ENCODE data around the gene DNAH8.

Gene DNAH8

DNA sequence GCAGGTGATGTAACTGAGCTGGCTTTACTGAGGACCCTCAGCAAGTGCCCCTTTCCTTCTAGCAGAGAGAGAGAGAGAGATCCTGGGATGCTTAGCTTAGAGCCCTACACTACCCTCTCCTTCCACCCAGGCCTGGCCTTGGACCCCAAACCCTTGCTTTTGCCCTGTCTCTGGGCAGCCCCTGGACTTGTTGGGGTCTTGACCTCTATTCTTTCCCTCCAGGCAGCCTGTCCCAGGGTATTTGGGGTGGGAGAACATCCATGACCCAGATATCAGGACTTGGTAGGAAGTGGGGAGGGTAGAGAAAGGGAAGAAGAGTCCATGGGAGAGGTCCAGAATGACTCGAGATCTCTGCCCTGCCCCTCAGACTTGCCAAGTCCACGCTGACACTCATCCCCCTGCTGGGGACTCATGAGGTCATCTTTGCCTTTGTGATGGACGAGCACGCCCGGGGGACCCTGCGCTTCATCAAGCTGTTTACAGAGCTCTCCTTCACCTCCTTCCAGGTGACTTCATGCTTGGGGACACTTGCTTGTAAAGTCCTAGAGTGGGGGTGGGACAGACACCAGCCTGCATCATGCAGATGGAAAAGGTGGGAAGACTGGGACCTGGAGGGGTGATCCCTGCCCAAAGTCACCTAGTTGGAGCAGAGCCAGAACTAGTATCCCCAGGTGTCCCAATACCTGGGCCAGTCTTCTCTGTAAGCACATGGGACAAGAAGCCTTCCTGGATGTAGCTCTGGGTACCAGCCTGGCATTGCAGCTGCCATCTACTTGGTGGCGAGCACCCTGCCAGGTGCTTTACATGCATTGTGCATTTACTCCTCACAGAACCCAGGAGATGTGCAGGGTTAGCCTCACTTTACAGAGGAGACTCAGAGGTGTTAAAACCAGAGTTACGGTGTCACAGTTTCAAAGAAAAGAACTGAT, 364.4 kb downstream of the DNAH8 start:
- DNase-seq (ENCODE audit: low read depth, low spot score), result no peak

More for the DNA sequence above, 364.4 kb downstream of the DNAH8 start:
- H3K27ac ChIP-seq, result no peak overlapping the region
